IPS-15b (cell line): ENCODE results near the gene SLC6A9.

ENCODE experiments used
- H3K27me3 ChIP-seq: one replicate; pipeline ENCODE4 v1.6.1; 2013; ENCODE audit warnings: low read length; ENCODE audit not compliant: control insufficient read depth, insufficient read depth
- H3K36me3 ChIP-seq: one replicate; pipeline ENCODE4 v1.6.1; 2013; ENCODE audit warnings: low read length; ENCODE audit not compliant: control insufficient read depth, insufficient read depth
- H3K4me1 ChIP-seq: one replicate; pipeline ENCODE4 v1.6.1; 2013; ENCODE audit warnings: mild to moderate bottlenecking, low read length; ENCODE audit not compliant: control insufficient read depth, insufficient read depth
- H3K4me3 ChIP-seq: one replicate; pipeline ENCODE4 v1.5.1; 2013; ENCODE audit warnings: low read depth, low read length
- H3K9ac ChIP-seq: one replicate; pipeline ENCODE4 v1.6.1; 2013; ENCODE audit warnings: low read depth, mild to moderate bottlenecking, low read length
- H3K9me3 ChIP-seq: one replicate; pipeline ENCODE4 v1.6.1; 2013; ENCODE audit warnings: mild to moderate bottlenecking, low read length; ENCODE audit not compliant: control insufficient read depth, insufficient read depth

The SLC6A9 gene

GRCh38 chr1:44034976-44035716 lies 3.9 kb upstream of the SLC6A9 start:
- Histone ChIP-seq H3K9ac (no peak overlapping the region), H3K4me1 (peaks cover 7% of the 10 kb centered on the region)

GRCh38 chr1:44034423-44034822 lies 3.2 kb upstream of the SLC6A9 start:
- H3K4me1 ChIP-seq, result peaks cover 8% of the 10 kb centered on the region
- no peak overlapping the region for H3K4me3 ChIP-seq
- no peak overlapping the region for H3K9ac ChIP-seq
- H3K36me3 ChIP-seq, result no peaks in the 10 kb centered on the region
- H3K27me3 ChIP-seq, result no peaks in the 10 kb centered on the region
- H3K9me3 ChIP-seq, result no peaks in the 10 kb centered on the region

More at GRCh38 chr1:44034976-44035716, 3.9 kb upstream of the SLC6A9 start:
- Histone ChIP-seq H3K4me3 (no peak overlapping the region), H3K27me3 (no peaks in the 10 kb centered on the region), H3K36me3 (no peaks in the 10 kb centered on the region), H3K9me3 (no peaks in the 10 kb centered on the region)

- Histone ChIP-seq H3K36me3 (no peaks in the 10 kb centered on the region), H3K9ac (no peak overlapping the region), H3K27me3 (no peaks in the 10 kb centered on the region), H3K4me3 (no peak overlapping the region), H3K4me1 (peaks cover 13% of the 10 kb centered on the region), H3K9me3 (no peaks in the 10 kb centered on the region)
These were observed 2.5 kb upstream of the SLC6A9 start for GRCh38 chr1:44033756-44034155.

GRCh38 chr1:44033041-44033575 lies 1.8 kb upstream of the SLC6A9 start:
- H3K36me3 ChIP-seq, result no peaks in the 10 kb centered on the region
- H3K9ac ChIP-seq, result peak overlapping the region; percentile 16
- no peaks in the 10 kb centered on the region for H3K9me3 ChIP-seq
- H3K4me3 ChIP-seq, result no peak overlapping the region
- H3K27me3 ChIP-seq, result no peaks in the 10 kb centered on the region
- peaks cover 13% of the 10 kb centered on the region for H3K4me1 ChIP-seq

GRCh38 chr1:44032170-44032790 lies 1.0 kb upstream of the SLC6A9 start:
- H3K27me3 ChIP-seq, result no peaks in the 10 kb centered on the region
- H3K9me3 ChIP-seq, result no peaks in the 10 kb centered on the region
- peaks cover 13% of the 10 kb centered on the region for H3K4me1 ChIP-seq
- peak overlapping the region; percentile 68 for H3K4me3 ChIP-seq
- H3K36me3 ChIP-seq, result no peaks in the 10 kb centered on the region
- H3K9ac ChIP-seq, result peak overlapping the region; percentile 16

GRCh38 chr1:44030605-44031251 lies 534 bp downstream of the SLC6A9 start:
- Histone ChIP-seq H3K36me3 (no peaks in the 10 kb centered on the region), H3K27me3 (no peaks in the 10 kb centered on the region), H3K9me3 (no peaks in the 10 kb centered on the region), H3K4me3 (peak overlapping the region; percentile 68), H3K9ac (peak overlapping the region; percentile 85), H3K4me1 (peaks cover 13% of the 10 kb centered on the region)

GRCh38 chr1:44029911-44030604 lies 1.2 kb downstream of the SLC6A9 start:
- H3K27me3 ChIP-seq, result no peaks in the 10 kb centered on the region
- H3K9ac ChIP-seq, result peak overlapping the region; percentile 85
- H3K36me3 ChIP-seq, result no peaks in the 10 kb centered on the region
- H3K4me3 ChIP-seq, result peak overlapping the region; percentile 68
- H3K9me3 ChIP-seq, result no peaks in the 10 kb centered on the region
- peaks cover 13% of the 10 kb centered on the region for H3K4me1 ChIP-seq

- H3K36me3 ChIP-seq, result no peaks in the 10 kb centered on the region
- no peaks in the 10 kb centered on the region for H3K27me3 ChIP-seq
- peak overlapping the region; percentile 68 for H3K4me3 ChIP-seq
- no peak overlapping the region for H3K9ac ChIP-seq
- H3K9me3 ChIP-seq, result no peaks in the 10 kb centered on the region
- H3K4me1 ChIP-seq, result peaks cover 13% of the 10 kb centered on the region
These were observed 1.9 kb downstream of the SLC6A9 start for GRCh38 chr1:44029260-44029910.

GRCh38 chr1:44027320-44027719 lies 3.9 kb downstream of the SLC6A9 start:
- H3K9ac ChIP-seq, result no peak overlapping the region
- H3K27me3 ChIP-seq, result no peaks in the 10 kb centered on the region
- H3K9me3 ChIP-seq, result no peaks in the 10 kb centered on the region
- H3K4me1 ChIP-seq, result peaks cover 12% of the 10 kb centered on the region
- no peak overlapping the region for H3K4me3 ChIP-seq
- no peaks in the 10 kb centered on the region for H3K36me3 ChIP-seq

- no peaks in the 10 kb centered on the region for H3K27me3 ChIP-seq
- no peak overlapping the region for H3K4me3 ChIP-seq
- H3K4me1 ChIP-seq, result peaks cover 5% of the 10 kb centered on the region
- peaks cover 6% of the 10 kb centered on the region for H3K36me3 ChIP-seq
- H3K9ac ChIP-seq, result no peak overlapping the region
- no peaks in the 10 kb centered on the region for H3K9me3 ChIP-seq
These were observed 5.4 kb downstream of the SLC6A9 start for GRCh38 chr1:44025816-44026215.

- Histone ChIP-seq H3K9ac (no peak overlapping the region), H3K27me3 (no peaks in the 10 kb centered on the region), H3K9me3 (no peaks in the 10 kb centered on the region), H3K4me3 (no peak overlapping the region), H3K36me3 (peaks cover 6% of the 10 kb centered on the region), H3K4me1 (peaks cover 5% of the 10 kb centered on the region)
These were observed 6.2 kb downstream of the SLC6A9 start for GRCh38 chr1:44024903-44025525.
